Astrocyte of the cerebellum (primary cell): ENCODE results near the gene CERS6.
"Not testable (repeated sequence)": the region's sequence is repeated elsewhere in the genome, so short reads cannot be mapped to it uniquely, and the experiment has no call there.

Experiments
- DNase-seq: peaks from one replicate; pipeline ENCODE4 v3.0.0-alpha.2; 2011; ENCODE audit warnings: low read depth
- H3K4me3 ChIP-seq: 2 replicates; pipeline ENCODE4 v1.5.1; 2011; ENCODE audit warnings: mild to moderate bottlenecking, low read depth, low read length, moderate library complexity
- in situ Hi-C: cut with HindIII; loops from 2 replicates; pipeline ENCODE4 v1.10.0; 2017; ENCODE audit warnings: low sequenced_read_pairs
- TF ChIP-seq, protein P1 (sequence below): IDR thresholded peaks from 2 replicates; pipeline ENCODE4 v1.5.1; 2012; ENCODE audit warnings: low read length, low read depth, moderate library complexity, mild to moderate bottlenecking; ENCODE audit errors: missing control alignments

CERS6 gene, protein sequence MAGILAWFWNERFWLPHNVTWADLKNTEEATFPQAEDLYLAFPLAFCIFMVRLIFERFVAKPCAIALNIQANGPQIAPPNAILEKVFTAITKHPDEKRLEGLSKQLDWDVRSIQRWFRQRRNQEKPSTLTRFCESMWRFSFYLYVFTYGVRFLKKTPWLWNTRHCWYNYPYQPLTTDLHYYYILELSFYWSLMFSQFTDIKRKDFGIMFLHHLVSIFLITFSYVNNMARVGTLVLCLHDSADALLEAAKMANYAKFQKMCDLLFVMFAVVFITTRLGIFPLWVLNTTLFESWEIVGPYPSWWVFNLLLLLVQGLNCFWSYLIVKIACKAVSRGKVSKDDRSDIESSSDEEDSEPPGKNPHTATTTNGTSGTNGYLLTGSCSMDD

DNA sequence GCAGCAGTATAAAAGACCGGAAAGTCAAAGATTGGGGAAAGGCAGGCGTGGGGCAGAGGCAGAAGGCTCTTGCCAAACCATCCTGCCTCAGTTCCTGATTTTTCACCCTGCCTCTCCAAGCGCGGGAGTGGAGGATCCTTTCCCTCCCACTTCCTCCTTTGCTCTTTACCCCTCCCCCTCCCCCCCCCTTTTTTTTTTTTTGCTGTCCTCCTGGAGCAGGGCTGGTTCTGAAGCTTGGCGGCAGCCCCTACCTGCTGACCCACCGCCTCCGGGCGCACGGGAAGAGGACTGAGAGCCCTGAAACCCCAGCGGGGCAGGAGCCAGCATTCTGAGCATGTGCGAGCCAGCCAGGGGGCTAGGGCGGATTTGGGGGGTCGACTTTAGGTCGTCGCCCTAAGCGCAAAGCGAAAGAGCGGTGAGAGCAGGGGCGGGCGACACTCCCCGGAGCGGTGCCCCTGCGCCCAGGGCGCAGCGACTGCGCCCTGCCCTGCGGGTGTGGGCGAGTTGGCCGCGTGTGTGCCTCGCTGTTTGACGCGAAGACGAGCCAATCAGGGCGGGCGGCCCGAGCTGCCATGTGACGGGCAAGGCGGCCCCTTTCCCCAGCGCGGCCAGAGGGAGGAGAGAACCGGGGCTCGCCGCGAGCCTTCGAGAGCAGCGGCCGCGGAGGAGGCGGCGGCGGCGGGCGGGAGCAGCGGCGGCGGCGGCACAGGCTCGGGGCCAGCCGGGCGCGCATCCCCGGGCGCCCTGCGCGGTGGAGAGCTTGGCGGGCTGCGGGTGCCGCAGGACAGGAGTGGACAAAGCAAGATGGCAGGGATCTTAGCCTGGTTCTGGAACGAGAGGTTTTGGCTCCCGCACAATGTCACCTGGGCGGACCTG is at the start of gene CERS6:
CERS6 (plus strand) TSS at position 628 of the 876 bp plus-strand sequence; CDS start at position 805, 177 bp downstream.
- TF ChIP-seq, protein P1, sequence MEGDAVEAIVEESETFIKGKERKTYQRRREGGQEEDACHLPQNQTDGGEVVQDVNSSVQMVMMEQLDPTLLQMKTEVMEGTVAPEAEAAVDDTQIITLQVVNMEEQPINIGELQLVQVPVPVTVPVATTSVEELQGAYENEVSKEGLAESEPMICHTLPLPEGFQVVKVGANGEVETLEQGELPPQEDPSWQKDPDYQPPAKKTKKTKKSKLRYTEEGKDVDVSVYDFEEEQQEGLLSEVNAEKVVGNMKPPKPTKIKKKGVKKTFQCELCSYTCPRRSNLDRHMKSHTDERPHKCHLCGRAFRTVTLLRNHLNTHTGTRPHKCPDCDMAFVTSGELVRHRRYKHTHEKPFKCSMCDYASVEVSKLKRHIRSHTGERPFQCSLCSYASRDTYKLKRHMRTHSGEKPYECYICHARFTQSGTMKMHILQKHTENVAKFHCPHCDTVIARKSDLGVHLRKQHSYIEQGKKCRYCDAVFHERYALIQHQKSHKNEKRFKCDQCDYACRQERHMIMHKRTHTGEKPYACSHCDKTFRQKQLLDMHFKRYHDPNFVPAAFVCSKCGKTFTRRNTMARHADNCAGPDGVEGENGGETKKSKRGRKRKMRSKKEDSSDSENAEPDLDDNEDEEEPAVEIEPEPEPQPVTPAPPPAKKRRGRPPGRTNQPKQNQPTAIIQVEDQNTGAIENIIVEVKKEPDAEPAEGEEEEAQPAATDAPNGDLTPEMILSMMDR: no peak
- in situ Hi-C loops: loop anchor here (5.0 kb wide), 1 partner anchor 81 kb away; no protein-coding TSS in a partner anchor
- peak within 1 kb of the TSS; percentile 88 for H3K4me3 ChIP-seq
- peak; percentile 83 for DNase-seq

DNA sequence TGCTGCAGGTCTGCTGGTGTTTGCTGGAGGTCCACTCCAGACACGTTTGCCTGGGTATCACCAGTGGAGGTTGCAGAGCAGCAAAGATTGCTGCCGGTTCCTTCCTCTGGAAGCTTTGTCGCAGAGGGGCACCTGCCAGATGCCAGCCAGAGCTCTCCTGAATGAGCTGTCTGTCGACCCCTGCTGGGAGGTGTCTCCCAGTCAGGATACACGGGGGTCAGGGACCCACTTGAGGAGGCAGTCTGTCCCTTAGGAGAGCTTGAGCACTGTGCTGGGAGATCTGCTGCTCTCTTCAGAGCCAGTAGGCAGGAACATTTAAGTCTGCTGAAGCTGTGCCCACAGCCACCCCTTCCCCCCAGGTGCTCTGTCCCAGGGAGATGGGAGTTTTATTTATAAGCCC is 43.8 kb upstream of the CERS6 start:
- H3K4me3 ChIP-seq, in situ Hi-C loops, DNase-seq: not testable (repeated sequence)

DNA sequence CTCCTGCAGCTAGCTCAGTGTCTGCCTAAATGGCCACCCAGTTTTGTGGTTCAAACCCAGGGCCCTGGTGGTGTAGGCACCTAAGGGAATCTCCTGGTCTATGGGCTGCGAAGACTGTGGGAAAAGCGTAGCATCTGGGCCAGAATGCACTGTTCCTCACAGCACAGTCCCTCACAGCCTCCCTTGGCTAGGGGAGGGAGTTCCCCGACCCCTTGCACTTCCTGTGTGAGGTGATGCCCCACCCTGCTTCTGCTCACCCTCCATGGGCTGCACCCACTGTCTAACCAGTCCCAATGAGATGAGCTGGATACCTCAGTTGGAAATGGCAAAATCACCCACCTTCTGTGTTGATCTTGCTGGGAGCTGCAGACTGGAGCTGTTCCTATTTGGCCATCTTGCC is 43.0 kb upstream of the CERS6 start:
- DNase-seq, in situ Hi-C loops, H3K4me3 ChIP-seq: not testable (repeated sequence)

DNA sequence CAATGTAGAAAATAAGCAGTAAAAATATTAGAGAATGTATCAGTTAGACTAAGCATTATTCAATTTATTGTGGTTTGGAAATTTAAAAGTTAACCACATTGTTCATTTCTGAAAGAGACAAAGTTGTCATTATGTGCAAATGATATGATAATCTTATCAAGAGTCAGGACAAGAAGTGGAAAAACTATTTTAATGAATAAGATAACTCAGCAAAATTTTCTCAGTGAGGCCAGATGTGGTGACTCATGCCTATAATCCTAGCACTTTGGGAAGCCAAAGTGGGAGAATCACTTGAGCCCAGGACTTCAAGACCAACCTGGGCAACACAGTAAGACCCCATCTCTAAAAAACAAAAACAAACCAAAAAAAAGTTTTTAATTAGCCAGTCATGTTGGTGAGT is 39.5 kb upstream of the CERS6 start:
- no peak overlapping the region for H3K4me3 ChIP-seq
- TF ChIP-seq, protein P1: no peak
- in situ Hi-C loops: no loop called here
- no peak for DNase-seq

DNA sequence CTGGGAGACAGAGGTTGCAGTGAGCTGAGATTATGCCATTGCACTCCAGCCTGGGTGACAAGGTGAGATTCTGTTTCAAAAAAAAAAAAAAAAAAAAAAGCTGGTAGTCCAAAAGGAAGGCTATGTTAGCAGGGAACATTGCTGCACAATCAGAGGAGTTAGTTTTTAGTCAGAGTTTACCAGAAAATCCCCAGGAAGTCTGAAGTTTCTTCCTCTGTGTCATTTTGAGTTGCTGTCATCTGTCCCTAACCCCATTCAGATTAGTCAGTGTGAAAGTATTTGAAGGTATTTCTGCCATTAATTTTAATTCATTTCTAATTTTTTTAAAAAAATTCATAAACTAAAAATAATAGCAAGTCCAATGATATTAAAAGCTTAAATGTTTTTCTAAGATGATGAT is 33.5 kb upstream of the CERS6 start:
- no peak for DNase-seq
- in situ Hi-C loops: no loop called here
- H3K4me3 ChIP-seq: no peak overlapping the region
- TF ChIP-seq, protein P1: no peak

DNA sequence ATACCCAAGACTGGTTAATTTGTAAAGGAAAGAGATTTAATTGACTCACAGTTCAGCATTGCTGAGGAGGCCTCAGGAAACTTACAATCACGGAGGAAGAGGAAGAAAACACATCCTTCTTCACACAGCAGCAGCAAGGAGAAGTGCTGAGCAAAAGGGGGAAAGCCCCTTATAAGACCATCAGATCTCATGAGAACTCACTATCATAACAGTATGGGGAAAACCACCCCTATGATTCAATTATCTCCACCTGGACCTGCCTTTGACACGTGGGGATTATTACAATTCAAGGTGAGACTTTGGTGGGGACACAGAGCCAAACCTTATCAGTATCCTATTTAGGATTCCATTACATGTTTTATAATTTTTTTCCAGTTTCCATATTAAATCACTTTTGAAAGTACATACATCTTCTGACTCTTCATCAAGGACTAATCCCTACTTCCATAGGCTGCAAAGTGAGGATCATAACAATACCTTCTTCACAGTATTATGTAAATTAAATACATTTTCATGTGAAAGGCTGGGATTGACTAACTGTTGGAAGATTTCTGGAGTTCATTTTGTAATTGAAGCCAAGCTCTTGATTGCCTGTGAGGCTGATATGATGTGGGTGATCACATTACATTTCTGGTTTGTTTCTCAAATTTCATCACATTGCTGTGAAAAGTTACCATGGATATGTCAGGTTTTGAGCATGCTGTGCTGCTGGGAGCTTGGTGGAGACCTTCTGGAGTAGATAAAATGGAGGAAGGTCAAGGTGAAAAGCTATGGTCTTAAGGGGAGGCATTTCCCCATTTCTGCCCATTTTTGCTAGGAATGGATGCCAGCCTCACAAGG is 31.7 kb upstream of the CERS6 start:
- TF ChIP-seq, protein P1: no peak
- DNase-seq: no peak
- H3K4me3 ChIP-seq: no peak overlapping the region
- in situ Hi-C loops: no loop called here

DNA sequence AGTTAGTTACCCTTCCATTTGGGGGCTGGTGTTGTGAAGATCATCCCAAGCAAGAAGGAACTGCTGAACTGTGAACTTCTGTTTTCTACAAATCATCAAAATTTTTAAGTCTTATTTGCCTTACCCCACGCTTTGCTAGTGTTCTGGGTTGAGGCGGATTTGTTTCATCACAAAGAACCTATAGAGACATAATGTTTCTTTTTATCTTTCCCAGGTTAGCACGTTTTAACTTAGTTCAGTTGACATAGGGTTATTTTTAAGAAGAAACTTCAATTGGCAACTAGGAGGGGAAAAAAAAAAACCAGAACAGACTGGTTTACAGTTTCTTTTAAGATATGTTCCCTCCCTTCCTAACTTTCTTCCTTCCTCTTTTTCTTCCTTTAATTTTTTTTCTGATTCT is 31.1 kb upstream of the CERS6 start:
- DNase-seq: no peak
- TF ChIP-seq, protein P1: no peak
- in situ Hi-C loops: no loop called here
- no peak overlapping the region for H3K4me3 ChIP-seq
